GM19324 (cell line): ENCODE results near the gene LRRK1.
"Not testable (repeated sequence)": the region's sequence is repeated elsewhere in the genome, so short reads cannot be mapped to it uniquely, and the experiment has no call there.

Experiments
- ATAC-seq: cut with Tn5 transposase; IDR thresholded peaks from one replicate; pipeline ENCODE4 v1.9.1; 2021; ENCODE audit warnings: mild to moderate bottlenecking, moderate library complexity; ENCODE audit not compliant: unreplicated experiment, low FRiP score

Gene LRRK1

DNA sequence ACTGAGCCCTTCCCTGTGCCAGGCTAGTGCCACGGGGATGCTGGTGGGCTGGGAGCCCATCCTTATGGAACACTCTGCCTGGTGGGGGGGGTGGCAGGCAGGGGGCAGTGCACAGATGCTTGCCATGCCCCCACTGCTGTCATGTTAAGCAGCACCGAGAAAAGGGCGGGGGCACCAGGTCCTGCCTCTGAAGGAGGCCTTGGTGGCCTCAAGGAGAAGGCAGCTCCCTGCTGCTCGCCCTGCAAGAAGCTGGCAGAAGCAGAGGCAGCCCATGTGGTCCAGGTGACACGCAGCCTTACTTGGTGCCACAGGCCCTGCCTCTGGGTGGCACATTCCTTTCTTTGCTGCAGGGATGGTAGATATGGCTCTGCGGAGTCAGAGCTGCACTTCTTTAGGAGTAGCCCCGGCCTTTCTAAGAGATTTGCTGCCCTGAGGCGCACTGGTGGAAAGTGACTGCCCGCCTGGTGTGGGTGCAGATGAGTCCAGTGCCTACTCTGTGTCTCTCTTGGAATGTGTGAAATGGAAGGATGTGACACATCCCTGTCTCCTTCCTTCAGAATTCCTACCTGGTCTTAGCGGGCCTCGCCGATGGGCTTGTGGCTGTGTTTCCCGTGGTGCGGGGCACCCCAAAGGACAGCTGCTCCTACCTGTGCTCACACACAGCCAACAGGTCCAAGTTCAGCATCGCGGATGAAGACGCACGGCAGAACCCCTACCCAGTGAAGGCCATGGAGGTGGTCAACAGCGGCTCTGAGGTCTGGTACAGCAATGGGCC, 145.8 kb downstream of the LRRK1 start:
- no peak for ATAC-seq

DNA sequence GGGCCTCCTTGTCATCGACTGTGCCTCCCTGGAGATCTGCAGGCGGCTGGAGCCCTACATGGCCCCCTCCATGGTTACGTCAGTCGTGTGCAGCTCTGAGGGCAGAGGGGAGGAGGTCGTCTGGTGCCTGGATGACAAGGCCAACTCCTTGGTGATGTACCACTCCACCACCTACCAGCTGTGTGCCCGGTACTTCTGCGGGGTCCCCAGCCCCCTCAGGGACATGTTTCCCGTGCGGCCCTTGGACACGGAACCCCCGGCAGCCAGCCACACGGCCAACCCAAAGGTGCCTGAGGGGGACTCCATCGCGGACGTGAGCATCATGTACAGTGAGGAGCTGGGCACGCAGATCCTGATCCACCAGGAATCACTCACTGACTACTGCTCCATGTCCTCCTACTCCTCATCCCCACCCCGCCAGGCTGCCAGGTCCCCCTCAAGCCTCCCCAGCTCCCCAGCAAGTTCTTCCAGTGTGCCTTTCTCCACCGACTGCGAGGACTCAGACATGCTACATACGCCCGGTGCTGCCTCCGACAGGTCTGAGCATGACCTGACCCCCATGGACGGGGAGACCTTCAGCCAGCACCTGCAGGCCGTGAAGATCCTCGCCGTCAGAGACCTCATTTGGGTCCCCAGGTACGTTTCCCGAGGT, 146.5 kb downstream of the LRRK1 start:
- no peak for ATAC-seq

DNA sequence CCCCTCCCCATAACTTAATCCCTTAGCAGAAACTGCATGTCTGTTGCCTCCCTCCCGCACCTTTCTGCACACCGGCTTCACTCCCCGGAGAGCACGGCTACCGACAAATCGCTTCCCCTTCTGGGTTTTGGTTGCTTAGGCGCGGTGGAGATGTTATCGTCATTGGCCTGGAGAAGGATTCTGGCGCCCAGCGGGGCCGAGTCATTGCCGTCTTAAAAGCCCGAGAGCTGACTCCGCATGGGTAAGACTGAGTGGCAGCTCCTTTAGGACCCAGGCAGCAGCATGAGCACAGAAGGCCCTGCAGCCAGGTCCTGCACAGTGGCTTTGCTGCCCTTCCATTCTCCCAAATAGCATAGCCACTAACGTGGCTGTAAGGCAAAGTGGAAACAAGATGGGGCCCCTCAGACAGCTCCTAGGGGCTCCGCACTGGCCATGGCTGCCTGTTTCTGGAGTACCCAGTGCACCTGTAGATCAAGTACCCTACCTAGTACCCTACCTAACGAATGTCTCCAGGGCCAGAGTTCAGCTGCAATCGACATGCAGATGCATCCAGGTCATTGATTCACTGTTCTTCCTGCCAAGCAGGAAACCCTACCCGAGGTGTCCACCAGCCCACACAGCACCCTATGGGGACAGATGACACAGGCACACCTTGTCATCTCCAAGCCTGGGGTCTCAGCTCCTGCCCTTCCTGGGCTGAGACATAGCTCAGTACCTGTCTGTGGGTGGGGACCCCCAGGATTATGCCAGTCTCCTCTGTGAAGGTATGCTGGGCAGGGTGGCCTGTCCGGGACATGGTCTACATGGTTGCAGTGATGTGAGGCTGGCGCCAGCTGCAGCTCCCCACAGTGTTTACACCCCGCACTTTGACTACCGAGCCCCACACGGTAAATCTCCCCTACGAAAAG, 147.6 kb downstream of the LRRK1 start:
- no peak for ATAC-seq

DNA sequence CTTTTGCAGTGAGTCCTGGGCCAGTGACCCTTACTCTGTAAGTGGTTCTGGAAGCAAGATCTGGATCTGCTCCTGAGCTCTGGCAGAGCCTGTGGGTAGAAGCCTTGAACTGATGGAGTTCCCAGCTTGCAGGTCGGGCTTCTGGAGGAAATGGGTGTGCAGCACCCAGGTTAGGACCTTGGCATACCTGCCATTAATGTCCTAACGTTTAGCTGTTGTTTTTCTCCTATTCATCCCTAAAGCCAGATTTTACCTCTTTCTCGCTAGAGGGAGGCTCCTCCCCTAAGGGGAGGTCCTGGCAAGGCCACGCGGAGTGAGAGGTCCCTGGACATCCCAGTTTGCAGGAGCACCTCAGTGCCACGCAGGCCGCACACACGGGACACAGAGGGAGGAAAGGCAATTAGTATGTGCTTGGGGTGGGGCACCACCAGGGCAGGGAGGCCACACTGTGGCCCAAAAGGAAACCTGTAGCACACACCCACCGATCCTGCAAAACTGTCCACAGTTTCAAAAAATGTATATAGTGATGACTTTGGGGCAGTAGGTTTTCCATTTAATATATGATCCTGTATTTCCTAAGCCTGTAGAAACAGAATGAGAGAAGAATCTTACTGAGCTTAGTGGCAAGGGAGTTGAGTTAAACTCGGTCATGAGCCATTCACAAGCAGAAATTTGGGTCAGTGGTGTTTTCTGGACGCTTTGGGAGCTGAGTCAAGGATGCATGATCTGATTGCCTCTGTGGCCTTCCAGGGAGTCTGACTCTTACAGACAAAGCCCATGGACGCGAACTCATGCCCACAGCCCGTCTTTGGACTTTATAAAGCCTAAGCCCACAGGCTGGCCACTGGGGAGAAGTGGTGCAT, 148.7 kb downstream of the LRRK1 start:
- no peak for ATAC-seq

DNA sequence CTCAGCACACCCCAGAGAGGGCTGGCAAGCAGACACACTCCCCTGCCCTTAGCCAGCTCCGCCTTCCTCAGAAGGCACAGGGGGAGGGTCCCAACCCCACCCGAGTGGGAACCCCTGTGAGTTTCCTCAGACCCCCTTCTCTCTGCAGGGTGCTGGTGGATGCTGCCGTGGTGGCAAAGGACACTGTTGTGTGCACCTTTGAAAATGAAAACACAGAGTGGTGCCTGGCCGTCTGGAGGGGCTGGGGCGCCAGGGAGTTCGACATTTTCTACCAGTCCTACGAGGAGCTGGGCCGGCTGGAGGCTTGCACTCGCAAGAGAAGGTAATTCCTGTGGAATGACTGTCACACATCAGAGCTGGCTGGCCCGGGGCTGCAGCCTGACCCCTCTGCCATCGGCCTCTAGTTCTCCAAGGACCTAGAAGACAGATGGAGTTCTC, 149.4 kb downstream of the LRRK1 start:
- no peak for ATAC-seq

DNA sequence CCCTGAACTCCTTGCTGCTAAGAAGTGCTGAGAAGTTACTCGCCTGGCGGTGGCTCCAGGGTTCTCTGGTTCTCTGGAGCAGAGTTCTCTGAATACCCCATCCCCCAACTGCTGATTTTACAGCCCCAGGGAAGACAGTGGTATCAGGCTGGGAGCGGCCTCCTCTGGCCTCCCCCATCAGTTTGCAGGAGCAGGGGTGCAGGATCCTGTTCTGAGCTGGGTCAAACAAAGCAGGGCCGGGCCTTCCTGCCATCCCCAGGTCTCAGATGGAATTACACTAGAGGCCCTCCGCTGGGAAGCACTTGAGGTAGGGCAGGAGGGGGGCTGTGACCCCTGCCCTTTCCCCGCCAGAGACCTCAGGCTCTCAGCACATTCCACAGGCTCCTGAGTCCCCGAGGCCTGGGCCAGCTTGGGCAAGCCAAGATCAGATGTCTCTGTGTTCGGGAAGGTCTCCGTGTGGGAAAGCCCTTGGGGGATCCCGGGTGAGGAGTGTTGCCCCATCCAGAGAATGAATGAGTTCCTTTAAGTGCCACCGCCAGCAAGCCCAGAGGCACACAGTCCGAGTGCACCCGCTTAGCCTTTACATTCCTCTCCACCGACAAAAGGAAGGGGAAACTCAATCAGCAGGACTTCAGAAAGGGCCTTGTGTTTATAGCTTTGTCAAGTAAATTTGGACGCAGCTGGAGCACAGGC, 149.9 kb downstream of the LRRK1 start:
- no peak for ATAC-seq

DNA sequence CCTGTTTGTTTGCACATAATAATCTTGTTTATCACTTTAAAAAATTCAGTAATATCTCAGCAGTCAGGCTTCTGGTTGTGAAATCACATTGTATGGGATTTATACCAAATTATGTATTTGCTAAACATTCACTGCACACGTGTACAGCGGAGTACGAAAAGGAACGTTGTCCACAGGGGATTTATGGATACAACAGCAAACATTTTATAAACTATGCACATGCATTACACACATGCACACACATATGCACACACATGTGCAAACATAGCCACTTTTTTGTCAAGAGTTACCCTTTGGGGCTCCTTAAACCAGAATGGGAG, 150.5 kb downstream of the LRRK1 start:
- ATAC-seq: no peak

DNA sequence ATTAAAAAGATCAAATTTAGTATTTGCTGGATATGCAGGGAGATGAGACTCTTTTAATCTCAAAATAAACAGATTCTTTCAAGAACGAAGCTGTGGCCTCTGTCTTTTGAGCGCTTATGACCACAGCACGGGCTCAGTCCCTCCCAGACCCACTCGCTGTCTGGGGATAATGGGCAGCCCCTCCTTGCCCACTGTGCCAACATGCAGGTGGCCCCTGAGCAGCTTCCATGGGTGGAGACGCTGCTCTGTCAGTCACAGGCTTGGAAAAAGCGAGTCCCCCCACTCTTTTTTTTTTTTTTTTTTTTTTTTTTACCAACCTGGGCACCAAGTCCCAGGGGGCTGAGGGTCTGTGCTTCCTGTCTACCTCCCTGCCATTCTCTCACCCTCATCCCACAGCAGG, 150.9 kb downstream of the LRRK1 start:
- ATAC-seq: no peak

DNA sequence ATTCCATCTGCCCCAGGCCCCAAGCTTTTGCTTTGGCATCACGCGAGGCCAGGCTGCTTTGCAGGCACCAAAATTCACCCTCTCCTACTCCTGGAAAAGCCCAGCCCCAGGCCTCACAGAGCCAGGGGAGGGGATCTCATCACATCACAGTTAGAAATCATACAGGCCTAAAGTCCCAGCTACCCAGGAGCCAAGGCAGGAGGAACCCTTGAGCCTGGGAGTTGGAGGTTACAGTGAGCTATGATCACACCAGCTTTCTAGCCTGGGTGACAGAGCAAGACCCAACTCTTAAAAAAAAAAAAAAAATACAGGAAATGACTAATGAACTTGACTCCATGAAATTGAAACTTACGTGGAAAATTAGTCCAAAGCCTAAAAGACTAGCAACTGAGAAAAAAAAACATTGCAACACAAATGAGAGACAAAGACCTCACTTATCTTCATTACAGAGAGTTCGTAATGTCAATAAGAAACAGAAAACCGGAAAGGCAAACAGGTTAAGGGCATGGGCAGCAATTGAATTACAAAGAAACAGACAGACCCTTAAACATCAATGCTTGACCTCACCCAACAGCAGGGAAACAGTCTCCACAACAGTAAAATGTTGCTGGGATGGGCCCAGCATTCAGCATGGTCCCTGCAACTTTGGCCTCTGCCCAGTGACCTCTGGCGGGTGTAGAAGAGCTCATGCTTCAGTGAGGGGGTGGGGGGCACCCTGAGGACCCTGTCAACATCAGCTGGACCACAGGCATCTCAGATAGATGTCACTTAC, 151.5 kb downstream of the LRRK1 start:
- no peak for ATAC-seq

DNA sequence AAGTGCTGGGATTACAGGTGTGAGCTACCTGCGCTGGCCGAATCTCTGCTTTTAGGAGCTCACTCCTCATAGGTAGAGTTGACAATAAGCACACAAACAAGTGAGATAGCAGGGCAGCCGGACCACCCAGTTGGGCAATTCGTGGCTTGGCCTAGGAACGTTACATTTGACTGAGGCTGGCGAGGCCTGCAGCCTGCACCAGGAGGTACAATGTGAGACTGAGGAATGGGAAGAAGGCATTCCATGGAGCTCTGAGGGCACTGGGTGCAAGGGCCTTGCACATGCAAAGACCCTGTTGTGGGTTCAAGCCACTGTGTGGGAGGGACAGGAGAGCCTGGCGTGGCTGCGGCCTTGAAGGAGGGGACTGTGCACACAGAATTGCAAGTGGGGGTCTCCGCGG, 152.5 kb downstream of the LRRK1 start:
- ATAC-seq: no peak

DNA sequence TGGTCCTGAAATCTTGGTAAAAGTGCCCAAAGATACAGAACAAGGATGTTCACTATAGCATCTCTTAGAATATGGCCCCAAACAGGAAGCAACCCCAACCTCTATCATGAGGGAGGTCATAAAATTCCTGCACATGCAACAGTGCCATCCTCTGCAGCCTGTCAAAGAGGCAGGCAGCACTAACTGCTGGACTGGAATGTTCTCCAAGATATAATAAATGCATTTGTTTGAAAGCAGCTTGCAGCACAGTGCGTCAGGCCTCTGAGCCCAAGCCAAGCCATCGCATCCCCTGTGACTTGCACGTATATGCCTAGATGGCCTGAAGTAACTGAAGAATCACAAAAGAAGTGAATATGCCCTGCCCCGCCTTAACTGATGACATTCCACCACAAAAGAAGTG, 153.1 kb downstream of the LRRK1 start:
- ATAC-seq: not testable (repeated sequence)

DNA sequence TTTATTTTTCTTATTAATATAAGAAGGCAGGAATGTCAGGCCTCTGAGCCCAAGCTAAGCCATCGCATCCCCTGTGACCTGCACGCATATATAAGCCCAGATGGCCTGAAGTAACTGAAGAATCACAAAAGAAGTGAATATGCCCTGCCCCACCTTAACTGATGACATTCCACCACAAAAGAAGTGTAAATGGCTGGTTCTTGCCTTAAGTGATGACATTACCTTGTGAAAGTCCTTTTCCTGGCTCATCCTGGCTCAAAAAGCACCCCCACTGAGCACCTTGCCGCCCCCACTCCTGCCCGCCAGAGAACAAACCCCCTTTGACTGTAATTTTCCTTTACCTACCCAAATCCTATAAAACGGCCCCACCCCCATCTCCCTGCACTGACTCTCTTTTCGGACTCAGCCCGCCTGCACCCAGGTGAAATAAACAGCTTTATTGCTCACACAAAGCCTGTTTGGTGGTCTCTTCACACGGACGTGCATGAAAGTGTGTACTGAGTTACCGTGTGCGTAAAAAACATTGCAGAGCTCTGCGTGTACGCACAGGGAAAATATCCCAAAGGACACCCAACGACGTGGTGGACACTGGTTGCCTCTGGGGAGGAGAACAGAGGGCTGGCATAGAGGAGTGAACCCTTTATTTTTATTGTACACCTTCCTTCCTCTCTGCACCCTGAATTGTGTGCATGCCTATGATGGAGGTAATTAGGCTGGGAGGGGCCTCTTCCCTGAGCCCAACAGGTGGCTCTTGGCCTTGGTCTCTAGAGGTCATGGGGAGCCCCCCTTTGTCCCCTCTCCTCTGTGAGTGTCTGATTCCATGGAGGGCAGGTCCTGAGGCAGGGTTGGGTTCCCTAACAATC, 158.9 kb downstream of the LRRK1 start:
- not testable (repeated sequence) for ATAC-seq

DNA sequence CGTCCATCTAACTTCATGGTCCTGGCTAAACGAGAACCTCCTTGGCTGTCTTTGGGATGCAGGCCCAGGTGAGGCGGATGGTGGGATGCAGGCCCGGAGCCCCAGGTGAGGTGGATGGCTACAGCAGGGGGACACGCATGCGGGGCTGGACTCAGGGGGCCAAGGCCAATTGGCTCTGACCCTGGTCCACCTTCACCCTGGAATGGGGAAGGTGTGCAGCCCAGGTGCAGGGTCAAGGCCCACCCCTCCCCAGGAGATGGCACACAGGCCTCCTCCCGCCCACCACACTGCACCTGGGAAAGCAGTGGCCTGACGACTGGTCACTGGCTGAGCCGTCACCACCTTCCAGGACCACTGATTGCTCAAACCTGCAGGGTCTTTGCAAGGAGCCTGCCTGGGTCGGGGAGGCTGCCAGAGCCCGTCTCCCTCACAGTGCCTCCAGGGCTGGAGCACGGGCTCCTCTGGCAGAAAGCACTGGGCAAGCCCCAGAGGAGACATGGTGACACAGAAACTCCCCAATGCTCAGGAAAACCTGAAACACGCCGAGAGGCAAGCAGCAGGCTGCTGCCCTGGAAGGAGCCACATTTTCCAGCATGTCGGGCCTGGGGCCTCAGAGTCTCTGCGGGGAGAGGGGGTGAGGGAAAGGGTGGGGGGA, 159.6 kb downstream of the LRRK1 start:
- ATAC-seq: no peak

DNA sequence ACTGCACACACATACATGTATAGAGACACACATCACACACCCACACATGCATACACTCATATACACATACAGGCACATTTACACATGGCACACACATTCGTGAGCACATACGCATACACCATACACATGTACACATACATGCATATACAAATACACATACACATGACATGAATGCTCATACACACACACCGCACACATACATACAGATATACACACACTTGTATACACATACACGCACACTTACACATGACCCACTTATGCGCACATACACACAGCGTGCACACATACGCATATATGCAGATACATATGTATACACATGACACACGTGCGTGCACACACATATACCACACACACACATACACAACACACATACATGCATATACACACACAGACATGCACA, 162.7 kb downstream of the LRRK1 start:
- no peak for ATAC-seq

DNA sequence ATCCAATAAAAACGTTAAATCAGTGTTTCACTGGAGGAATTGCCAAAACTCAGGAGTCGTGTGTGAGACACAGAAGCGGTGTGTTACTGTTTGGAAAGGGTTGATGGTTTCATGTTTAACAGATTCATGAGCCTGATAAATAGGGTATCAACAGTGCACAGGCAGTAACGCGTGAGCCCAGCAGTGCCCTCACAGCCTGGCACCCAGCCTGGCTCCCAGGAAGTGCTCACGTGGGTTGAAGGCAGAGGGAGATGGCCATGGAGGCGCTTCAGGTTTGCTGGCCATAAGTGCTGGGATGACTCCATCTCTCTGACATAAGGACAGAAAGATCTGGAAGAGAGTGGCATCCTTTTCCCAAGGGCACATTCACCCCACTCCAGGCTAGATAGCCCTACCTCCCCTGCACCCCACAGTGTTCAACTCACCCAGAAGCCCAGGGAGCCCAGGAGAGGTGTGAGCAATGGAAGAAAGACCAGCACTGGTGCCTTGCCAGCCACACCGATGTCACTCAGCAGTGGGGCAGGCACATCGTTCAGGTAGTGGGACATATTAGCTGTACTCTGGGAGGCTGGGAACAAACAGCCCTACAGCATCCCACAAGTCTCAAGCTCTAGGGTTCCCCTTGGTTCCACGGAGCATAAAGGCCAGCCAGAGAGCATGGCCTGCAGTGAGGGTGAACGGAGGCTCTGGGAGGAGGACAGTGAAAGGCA, 164.3 kb downstream of the LRRK1 start:
- no peak for ATAC-seq

DNA sequence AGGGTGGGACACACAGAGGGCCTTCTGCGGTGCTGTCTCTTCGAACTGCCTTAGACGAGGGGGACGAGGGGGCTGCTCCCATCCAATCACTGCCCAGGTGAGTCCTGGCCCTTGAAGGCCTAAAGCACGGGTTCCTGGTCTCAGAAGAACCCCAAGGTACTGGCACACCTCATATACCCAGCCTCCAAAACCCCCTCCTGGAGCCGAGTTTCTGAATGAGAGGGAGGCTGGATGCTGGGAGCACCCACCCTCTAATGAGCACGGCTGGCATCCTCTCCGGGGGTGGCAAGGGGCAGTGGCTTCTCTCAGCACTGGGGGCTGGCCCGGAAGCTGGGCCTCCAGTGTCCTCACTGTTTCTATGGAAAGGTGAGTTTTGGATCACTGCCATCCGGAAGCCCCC, 165.6 kb downstream of the LRRK1 start:
- ATAC-seq: no peak

DNA sequence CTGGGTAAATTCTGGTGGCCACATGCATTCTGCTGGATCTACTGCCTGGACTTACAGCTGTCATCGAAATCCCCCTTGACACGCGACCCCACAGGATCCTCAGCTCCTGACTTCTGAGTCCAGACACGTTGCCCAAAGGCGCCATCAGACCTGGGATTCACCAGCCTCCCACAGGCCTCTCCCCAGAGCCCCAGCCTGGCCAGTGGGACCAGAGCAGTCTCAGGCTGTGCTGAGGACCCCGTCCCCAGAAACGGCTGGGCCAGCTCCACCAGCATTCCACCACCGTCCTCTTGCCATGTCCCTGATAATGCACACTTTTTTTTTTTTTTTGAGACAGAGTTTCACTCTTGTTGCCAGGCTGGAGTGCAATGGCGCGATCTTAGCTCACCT, 166.1 kb downstream of the LRRK1 start:
- ATAC-seq: no peak
